Left ventricle myocardium inferior (tissue), 1 donor: Measurements from ENCODE around the gene RENBP. TPM values are rescaled to one million over a fixed set of nuclear protein-coding genes. Genes with fewer than 3 reads are reported as not detected.

Experiments used
- DNase-seq: peaks from one replicate; pipeline ENCODE4 v3.0.0-alpha.2; 2020
- H3K27ac ChIP-seq: fragments of 200-600 bp; replicated peaks from 2 replicates; pipeline ENCODE4 v1.8.0; 2021
- H3K27me3 ChIP-seq: fragments of 200-600 bp; 2 replicates; pipeline ENCODE4 v1.8.0; 2021; ENCODE audit warnings: low read depth
- H3K36me3 ChIP-seq: fragments of 200-600 bp; 2 replicates; pipeline ENCODE4 v1.8.0; 2021
- H3K4me1 ChIP-seq: fragments of 200-600 bp; 2 replicates; pipeline ENCODE4 v1.8.0; 2021
- H3K4me3 ChIP-seq: fragments of 200-600 bp; 2 replicates; pipeline ENCODE4 v1.8.0; 2021; ENCODE audit warnings: mild to moderate bottlenecking, moderate library complexity
- H3K9me3 ChIP-seq: fragments of 200-600 bp; replicated peaks from 2 replicates; pipeline ENCODE4 v1.8.0; 2021
- CTCF ChIP-seq: fragments of 200-600 bp; IDR thresholded peaks from 2 replicates; pipeline ENCODE4 v1.8.0; 2021; ENCODE audit warnings: antibody characterized with exemption, mild to moderate bottlenecking, borderline replicate concordance
- intact Hi-C: fragments of 100-400 bp; cut with micrococcal nuclease; formaldehyde crosslinking; loops from one replicate; pipeline ENCODE4 v1.11.0; 2022
- total RNA-seq: library from RNA; stranded (reverse); fragmentation: NEBNext Ultra II Directional; extraction: Animal tissue kit (Norgen Biotek cat#: 25700); gene quantifications from one replicate; pipeline ENCODE4 v1.2.1, GENCODE V29; 2021
- donor health status: DM: no; HTN: yes; CAD: no; lungs with severe emphysema.

Gene RENBP
- total RNA-seq, 1 donor from 2014 or later: 7.5 TPM

GRCh38 chrX:153938226-153938786, 6.1 kb downstream of the RENBP start:
- H3K4me3 ChIP-seq: no peak overlapping the region
- peaks cover 18% of the 10 kb centered on the region for H3K4me1 ChIP-seq
- no peaks in the 10 kb centered on the region for H3K36me3 ChIP-seq
- DNase-seq: no peak
- intact Hi-C loops: no loop called here
- TF ChIP-seq CTCF: no peak
- no peak overlapping the region for H3K27ac ChIP-seq
- no peaks in the 10 kb centered on the region for H3K9me3 ChIP-seq
- no peaks in the 10 kb centered on the region for H3K27me3 ChIP-seq

- Histone ChIP-seq H3K4me3 (no peak overlapping the region), H3K9me3 (no peaks in the 10 kb centered on the region), H3K36me3 (peaks cover 6% of the 10 kb centered on the region), H3K4me1 (peaks cover 27% of the 10 kb centered on the region), H3K27ac (no peak overlapping the region), H3K27me3 (no peaks in the 10 kb centered on the region)
- intact Hi-C loops: no loop called here
- DNase-seq: no peak
- TF ChIP-seq CTCF: no peak
Measured at GRCh38 chrX:153937056-153937455, 7.4 kb downstream of the RENBP start.

- Histone ChIP-seq H3K4me1 (peaks cover 27% of the 10 kb centered on the region), H3K27me3 (no peaks in the 10 kb centered on the region), H3K4me3 (peak overlapping the region; percentile 79), H3K36me3 (peaks cover 23% of the 10 kb centered on the region), H3K27ac (peak overlapping the region; percentile 82), H3K9me3 (no peaks in the 10 kb centered on the region)
- intact Hi-C loops: no loop called here
- no peak for TF ChIP-seq CTCF
- no peak for DNase-seq
Measured at GRCh38 chrX:153935326-153935851, 9.1 kb downstream of the RENBP start.

- H3K36me3 ChIP-seq: peaks cover 28% of the 10 kb centered on the region
- H3K27ac ChIP-seq: peak within 1 kb of the TSS; percentile 82
- no peak for TF ChIP-seq CTCF
- H3K27me3 ChIP-seq: no peaks in the 10 kb centered on the region
- H3K4me3 ChIP-seq: peak within 1 kb of the TSS; percentile 79
- peak; percentile 76 for DNase-seq
- intact Hi-C loops: no loop called here
- H3K9me3 ChIP-seq: no peaks in the 10 kb centered on the region
- H3K4me1 ChIP-seq: peaks cover 27% of the 10 kb centered on the region
Measured at GRCh38 chrX:153934762-153935325, 9.6 kb downstream of the RENBP start, which contains the start of gene NAA10. Gene NAA10, minus strand, starts transcription at chrX:153935037. Its CDS starts 133 bp downstream, at chrX:153934904.

GRCh38 chrX:153934148-153934761, 10.2 kb downstream of the RENBP start:
- Histone ChIP-seq H3K27me3 (no peaks in the 10 kb centered on the region), H3K27ac (peak overlapping the region; percentile 82), H3K36me3 (peaks cover 31% of the 10 kb centered on the region), H3K9me3 (no peaks in the 10 kb centered on the region), H3K4me1 (peaks cover 29% of the 10 kb centered on the region), H3K4me3 (peak overlapping the region; percentile 79)
- no peak for TF ChIP-seq CTCF
- DNase-seq: no peak
- intact Hi-C loops: no loop called here
